Suprapubic skin (tissue), 4 donors: ENCODE measurements around the gene RTKN. TPM values are rescaled to one million over a fixed set of nuclear protein-coding genes. Genes with fewer than 3 reads are reported as not detected.

Source experiments
- DNase-seq, 2 donors: peaks; one replicate each; pipeline ENCODE4 v3.0.0-alpha.2; 2019; ENCODE audit warnings: low spot score in 2 of 2
- H3K27ac ChIP-seq: fragments of 200-600 bp; sonication (generic); one replicate; pipeline ENCODE4 v1.5.1; 2019
- H3K27me3 ChIP-seq: fragments of 200-600 bp; sonication (generic); one replicate; pipeline ENCODE4 v1.5.1; 2019
- H3K36me3 ChIP-seq: fragments of 200-600 bp; sonication (generic); one replicate; pipeline ENCODE4 v1.5.1; 2019
- H3K4me1 ChIP-seq: fragments of 200-600 bp; sonication (generic); one replicate; pipeline ENCODE4 v1.5.1; 2019
- H3K4me3 ChIP-seq: fragments of 200-600 bp; sonication (generic); one replicate; pipeline ENCODE4 v1.5.1; 2019; ENCODE audit warnings: mild to moderate bottlenecking
- H3K9me3 ChIP-seq: fragments of 200-600 bp; sonication (generic); one replicate; pipeline ENCODE4 v1.5.1; 2019
- EP300 ChIP-seq: sonication (generic); formaldehyde crosslinking; IDR thresholded peaks from one replicate; pipeline ENCODE4 v1.6.1; 2017; ENCODE audit warnings: antibody characterized with exemption
- POLR2A ChIP-seq, 2 donors: fragments of 450-650 bp; IDR thresholded peaks; one replicate each; pipeline ENCODE4 v1.6.1; 2017; ENCODE audit warnings: antibody characterized with exemption in 2 of 2, mild to moderate bottlenecking in 2 of 2, moderate library complexity in 2 of 2
- POLR2AphosphoS5 ChIP-seq, 3 donors: sonication (generic); formaldehyde crosslinking; IDR thresholded peaks; one replicate each; pipeline ENCODE4 v1.6.1; 2017; ENCODE audit warnings: antibody characterized with exemption in 3 of 3
- WGBS: methylation state at CpG from one replicate; pipeline ENCODE4 v1.1.5; 2018; 5-methylcytosine and 5-hydroxymethylcytosine counted together
- total RNA-seq, 4 donors: library from RNA; depleted of rRNA; stranded (reverse); fragments of >200 nt; gene quantifications; one replicate each; pipeline ENCODE4 v1.1.0, GENCODE V29; 2016
- TF ChIP-seq, protein P1 (sequence below), 2 donors: fragments of 200-600 bp in 1 of 2; fragments of 450-650 bp in 1 of 2; sonication (generic) in 1 of 2; IDR thresholded peaks; one replicate each; pipeline ENCODE4 v1.5.1; 2016 to 2019; ENCODE audit warnings: antibody characterized with exemption in 2 of 2, mild to moderate bottlenecking in 1 of 2, moderate library complexity in 1 of 2

RTKN gene
- total RNA-seq, 4 donors from 2014 or later, result 48.2 to 63.1 (median 56.7) TPM

DNA sequence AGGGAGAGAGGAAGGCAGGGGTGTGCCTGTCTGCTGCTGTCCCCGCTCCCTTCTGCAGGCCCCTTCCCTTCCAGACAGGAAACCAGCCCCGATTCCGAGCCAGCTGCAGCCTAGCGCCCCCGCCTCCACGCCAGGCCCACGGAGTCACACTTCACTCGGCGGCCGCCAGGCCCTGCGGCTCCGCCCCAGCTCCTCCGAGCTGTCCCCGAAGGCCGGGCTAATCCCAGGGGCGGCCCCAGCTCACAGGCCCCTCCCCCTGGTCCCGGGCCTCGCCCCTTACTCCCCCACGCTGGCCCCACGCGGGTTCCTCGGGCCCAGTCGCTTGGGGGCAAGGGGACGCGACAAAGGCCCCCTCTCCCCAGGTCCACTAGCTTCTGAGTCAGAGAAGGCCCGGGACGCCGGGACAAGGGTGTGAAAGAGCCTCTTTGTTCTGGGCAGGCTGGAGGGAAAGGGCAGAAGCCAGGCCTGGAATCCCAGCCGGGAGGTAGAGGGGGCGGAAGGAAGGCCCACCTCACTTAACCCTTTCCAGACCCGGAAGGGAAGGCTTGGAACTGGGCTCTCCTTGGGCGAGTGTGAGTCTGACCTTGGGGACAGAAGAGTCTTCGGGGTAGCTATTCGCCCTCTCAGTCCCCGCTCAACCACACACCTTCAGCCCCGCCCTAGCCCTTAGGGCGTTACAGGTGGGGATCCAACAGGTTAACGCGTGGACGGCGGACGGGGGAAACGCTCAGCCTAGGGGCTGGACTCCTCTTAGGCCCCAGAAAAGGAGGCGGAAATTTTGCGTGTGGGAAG, 1.2 kb downstream of the RTKN start:
- Histone ChIP-seq H3K4me1 (peaks cover 32% of the 10 kb centered on the region), H3K9me3 (no peaks in the 10 kb centered on the region), H3K36me3 (no peaks in the 10 kb centered on the region), H3K27ac (peak overlapping the region; percentile 84), H3K27me3 (no peaks in the 10 kb centered on the region), H3K4me3 (peak overlapping the region; percentile 65)
- no peak for TF ChIP-seq EP300
- TF ChIP-seq, protein P1, sequence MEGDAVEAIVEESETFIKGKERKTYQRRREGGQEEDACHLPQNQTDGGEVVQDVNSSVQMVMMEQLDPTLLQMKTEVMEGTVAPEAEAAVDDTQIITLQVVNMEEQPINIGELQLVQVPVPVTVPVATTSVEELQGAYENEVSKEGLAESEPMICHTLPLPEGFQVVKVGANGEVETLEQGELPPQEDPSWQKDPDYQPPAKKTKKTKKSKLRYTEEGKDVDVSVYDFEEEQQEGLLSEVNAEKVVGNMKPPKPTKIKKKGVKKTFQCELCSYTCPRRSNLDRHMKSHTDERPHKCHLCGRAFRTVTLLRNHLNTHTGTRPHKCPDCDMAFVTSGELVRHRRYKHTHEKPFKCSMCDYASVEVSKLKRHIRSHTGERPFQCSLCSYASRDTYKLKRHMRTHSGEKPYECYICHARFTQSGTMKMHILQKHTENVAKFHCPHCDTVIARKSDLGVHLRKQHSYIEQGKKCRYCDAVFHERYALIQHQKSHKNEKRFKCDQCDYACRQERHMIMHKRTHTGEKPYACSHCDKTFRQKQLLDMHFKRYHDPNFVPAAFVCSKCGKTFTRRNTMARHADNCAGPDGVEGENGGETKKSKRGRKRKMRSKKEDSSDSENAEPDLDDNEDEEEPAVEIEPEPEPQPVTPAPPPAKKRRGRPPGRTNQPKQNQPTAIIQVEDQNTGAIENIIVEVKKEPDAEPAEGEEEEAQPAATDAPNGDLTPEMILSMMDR (IDR thresholded peaks at IDR 0.05), result peak in 1 of 2 donors; percentile 12
- DNase-seq, result peak in 1 of 2 donors; percentile 90
- 12% methylated on average over 12 of the region's 45 CpGs for WGBS

DNA sequence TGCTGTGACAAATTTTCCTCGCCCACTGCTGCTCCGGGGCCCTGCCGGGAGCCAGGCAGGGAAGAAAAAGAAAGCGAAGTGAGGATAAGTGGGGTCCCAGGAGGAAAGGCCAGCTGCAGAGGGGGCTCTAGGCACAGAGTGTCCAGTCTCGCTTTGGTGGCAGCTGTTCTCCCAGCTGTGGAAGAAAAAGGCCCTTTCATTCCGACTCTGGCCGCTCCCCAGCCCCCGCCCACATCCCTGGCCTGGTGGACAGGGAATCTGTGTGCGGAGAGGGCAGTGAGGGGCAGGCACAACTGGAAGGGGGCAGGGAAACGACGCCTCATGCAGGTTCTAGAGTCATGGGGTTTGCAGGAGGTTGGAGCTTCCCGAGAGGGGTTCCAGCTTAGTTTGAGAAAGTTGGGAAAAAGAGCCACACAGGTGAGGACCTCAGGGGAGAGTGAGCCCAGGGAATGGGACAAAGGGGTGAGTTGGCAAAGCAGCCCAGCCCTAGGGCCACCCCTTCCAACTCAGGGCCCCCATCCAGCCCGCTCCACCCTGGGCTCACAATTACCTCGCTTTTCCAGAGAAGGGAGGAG, 1.8 kb downstream of the RTKN start:
- H3K4me3 ChIP-seq, result peak overlapping the region; percentile 65
- DNase-seq, result peak in 1 of 2 donors; percentile 70
- WGBS, result 27% methylated on average over 14 of the region's 14 CpGs
- peak overlapping the region; percentile 84 for H3K27ac ChIP-seq
- H3K36me3 ChIP-seq, result no peaks in the 10 kb centered on the region
- peaks cover 32% of the 10 kb centered on the region for H3K4me1 ChIP-seq
- H3K27me3 ChIP-seq, result no peaks in the 10 kb centered on the region
- H3K9me3 ChIP-seq, result no peaks in the 10 kb centered on the region
- TF ChIP-seq, protein P1 (IDR thresholded peaks at IDR 0.05), result no peak
- TF ChIP-seq POLR2A (IDR thresholded peaks at IDR 0.05), result no peak
- TF ChIP-seq EP300, result no peak
- no peak for TF ChIP-seq POLR2AphosphoS5 (IDR thresholded peaks at IDR 0.05)

GRCh38 chr2:74439373-74439772, 2.4 kb downstream of the RTKN start:
- Histone ChIP-seq H3K36me3 (no peaks in the 10 kb centered on the region), H3K27me3 (no peaks in the 10 kb centered on the region), H3K4me1 (peaks cover 32% of the 10 kb centered on the region), H3K27ac (peak overlapping the region; percentile 84), H3K9me3 (no peaks in the 10 kb centered on the region), H3K4me3 (peak overlapping the region; percentile 65)
- peak in 1 of 2 donors; percentile 61 for DNase-seq
- WGBS, result 38% methylated on average over 3 of the region's 3 CpGs
- TF ChIP-seq POLR2AphosphoS5 (IDR thresholded peaks at IDR 0.05) (no peak), EP300 (no peak), POLR2A (IDR thresholded peaks at IDR 0.05) (no peak)
- TF ChIP-seq, protein P1 (IDR thresholded peaks at IDR 0.05), result no peak

GRCh38 chr2:74438248-74438647, 3.5 kb downstream of the RTKN start:
- no peak overlapping the region for H3K27ac ChIP-seq
- no peaks in the 10 kb centered on the region for H3K27me3 ChIP-seq
- no peak overlapping the region for H3K4me3 ChIP-seq
- no peaks in the 10 kb centered on the region for H3K9me3 ChIP-seq
- WGBS, result 97% methylated on average over 1 of the region's 1 CpG
- peaks cover 32% of the 10 kb centered on the region for H3K4me1 ChIP-seq
- DNase-seq, result peak in 1 of 2 donors; percentile 6
- H3K36me3 ChIP-seq, result no peaks in the 10 kb centered on the region
- no peak for TF ChIP-seq POLR2AphosphoS5 (IDR thresholded peaks at IDR 0.05)
- TF ChIP-seq, protein P1 (IDR thresholded peaks at IDR 0.05), result no peak
- TF ChIP-seq POLR2A (IDR thresholded peaks at IDR 0.05), result no peak
- TF ChIP-seq EP300, result no peak
